ENCODE measurements around the gene CCDC68. TPM values are rescaled to one million over a fixed set of nuclear protein-coding genes. Genes with fewer than 3 reads are reported as not detected.

The CCDC68 gene
- total and polyA plus RNA-seq, 2 of the 4 experiments (the other 2 are of a cell fraction): 0.46 to 0.54 TPM

DNA sequence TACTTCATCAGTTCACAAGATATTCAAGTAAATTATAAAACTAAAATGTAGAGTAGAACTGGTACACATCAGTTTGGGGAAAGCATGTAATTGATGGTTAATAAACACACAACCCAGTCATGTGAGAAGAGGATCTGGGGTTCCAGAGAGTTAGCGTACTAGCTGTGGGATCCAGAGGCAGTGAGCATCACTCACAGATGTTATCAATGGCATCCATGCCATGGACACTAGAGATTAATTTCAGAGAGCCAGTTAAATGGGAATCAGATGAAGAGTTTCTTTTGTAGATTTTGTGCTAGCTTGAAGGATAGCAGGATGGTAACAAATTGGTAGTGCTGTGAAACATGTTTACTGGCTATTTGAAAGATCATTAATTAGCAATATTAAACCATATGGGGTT lies 21.8 kb upstream of the CCDC68 start (continued):
- TF ChIP-seq NFE2L2 (IDR thresholded peaks at IDR 0.05; ENCODE audit: low read depth, low read length): no peak

DNA sequence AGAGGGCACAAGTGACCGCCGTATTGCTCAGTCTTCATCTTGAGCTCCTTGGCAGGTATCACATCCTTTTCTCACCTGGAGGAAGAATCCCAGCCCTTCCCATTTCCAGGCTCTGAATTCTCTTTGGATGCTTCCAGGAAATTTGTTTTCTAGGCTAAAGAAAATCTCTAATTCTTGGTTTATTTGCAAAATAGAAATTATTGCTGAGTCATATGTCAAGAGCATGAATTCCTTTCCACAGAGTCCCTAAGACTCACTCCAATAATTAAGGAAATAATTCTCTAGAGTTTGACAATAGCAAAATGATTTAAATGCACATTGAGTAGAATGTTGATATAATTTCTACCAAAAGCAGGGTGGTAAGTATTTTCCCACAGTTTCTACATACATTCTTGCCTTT lies 16.3 kb upstream of the CCDC68 start:
- Histone ChIP-seq H2BK15ac (ENCODE audit: low read depth, low read length) (peak overlapping the region; percentile 60; the same call in 2 of the 3 replicates), H2AK9ac (replicated peaks; ENCODE audit: low read depth, low read length, poor library complexity) (peak overlapping the region; percentile 7), H3K27ac (ENCODE audit: insufficient read depth, low read length) (peak overlapping the region; percentile 63; the same call in 1 of the 2 replicates), H3K23ac (ENCODE audit: low read depth, low read length) (peak overlapping the region; percentile 52; the same call in 1 of the 2 replicates), H3K14ac (replicated peaks; ENCODE audit: low read depth, low read length) (peak overlapping the region; percentile 80; the same call in 1 of the 2 replicates), H3K79me1 (ENCODE audit: low read depth in 1 of 2, low read length in 2 of 2) (no peaks in the 10 kb centered on the region), H4K91ac (ENCODE audit: insufficient read depth, low read depth, low read length) (peak overlapping the region; percentile 46), H4K5ac (ENCODE audit: low read depth, low read length) (peak overlapping the region; percentile 59), H3K36me3 (ENCODE audit: control insufficient read depth, insufficient read depth, low read length) (no peaks in the 10 kb centered on the region), H2BK20ac (ENCODE audit: low read depth, low read length) (peak overlapping the region; percentile 85), H3K18ac (ENCODE audit: low read depth, low read length) (peak overlapping the region; percentile 53), H3K9me1 (ENCODE audit: insufficient read depth, low read length) (peaks cover 5% of the 10 kb centered on the region), H3K56ac (ENCODE audit: extremely low read depth, insufficient read depth, low read length) (no peak overlapping the region), H2AFZ (replicated peaks; ENCODE audit: low read length, poor library complexity) (peak overlapping the region; percentile 71), H3K9ac (ENCODE audit: low read depth, low read length) (no peak overlapping the region), H2BK5ac (ENCODE audit: low read depth, low read length, poor library complexity, severe bottlenecking) (peak overlapping the region; percentile 36), H3K4me3 (ENCODE audit: insufficient read depth, low read depth, low read length) (no peak overlapping the region), H3K9me3 (ENCODE audit: control insufficient read depth, insufficient read depth, low read length) (no peaks in the 10 kb centered on the region; the same call in 1 of the 2 replicates), H2BK120ac (ENCODE audit: low read depth, low read length) (peak overlapping the region; percentile 90), H3K27me3 (ENCODE audit: control insufficient read depth, insufficient read depth, low read length) (no peaks in the 10 kb centered on the region), H4K20me1 (ENCODE audit: insufficient read depth, low read length) (no peaks in the 10 kb centered on the region), H4K8ac (ENCODE audit: low read depth in 2 of 2, low read length in 2 of 2) (peak overlapping the region; percentile 13 to 63; a peak in 2 of 4 replicates), H3K4me2 (ENCODE audit: low read depth, low read length) (no peak overlapping the region), H3K4me1 (ENCODE audit: control insufficient read depth, insufficient read depth, low read length) (peaks cover 3% of the 10 kb centered on the region; the same call in 1 of the 2 replicates), H3K4ac (ENCODE audit: low read depth, low read length) (peak overlapping the region; percentile 87), H2AK5ac (ENCODE audit: low read depth, low read length) (peak overlapping the region; percentile 77)
- no peak for ATAC-seq (ENCODE audit: low read depth)
- intact Hi-C loops (cut with micrococcal nuclease): no loop called here
- no CpG with 5 or more reads among the region's 2 CpGs for WGBS, 2 experiments (ENCODE audit: extremely low coverage in 2 of 2, insufficient read length in 1 of 2)
- ChIA-PET POLR2A (ENCODE audit: unreplicated experiment) (no interaction called here), CTCF (no interaction called here)
- BruUV-seq (replicated peaks): no TSS peak
- dilution Hi-C loops (cut with HindIII; ENCODE audit: low sequenced_read_pairs, unreplicated experiment): no loop called here
- DNase-seq: peak; percentile 11
- in situ Hi-C loops (cut with MboI; ENCODE audit: low sequenced_read_pairs): loop anchor here (10.0 to 25.0 kb wide), 3 partner anchors 413 to 591 kb away; no protein-coding TSS in a partner anchor
- TF ChIP-seq SMC3 (IDR thresholded peaks at IDR 0.05; ENCODE audit: low read depth, low read length): no peak
- no peak for TF ChIP-seq FOS (IDR thresholded peaks at IDR 0.05; ENCODE audit: low read depth, low read length)
- no peak for TF ChIP-seq CEBPB (IDR thresholded peaks at IDR 0.05; ENCODE audit: low read depth, low read length)
- TF ChIP-seq MAZ (IDR thresholded peaks at IDR 0.05; ENCODE audit: borderline replicate concordance, low read depth, low read length): no peak
- TF ChIP-seq, protein P1, sequence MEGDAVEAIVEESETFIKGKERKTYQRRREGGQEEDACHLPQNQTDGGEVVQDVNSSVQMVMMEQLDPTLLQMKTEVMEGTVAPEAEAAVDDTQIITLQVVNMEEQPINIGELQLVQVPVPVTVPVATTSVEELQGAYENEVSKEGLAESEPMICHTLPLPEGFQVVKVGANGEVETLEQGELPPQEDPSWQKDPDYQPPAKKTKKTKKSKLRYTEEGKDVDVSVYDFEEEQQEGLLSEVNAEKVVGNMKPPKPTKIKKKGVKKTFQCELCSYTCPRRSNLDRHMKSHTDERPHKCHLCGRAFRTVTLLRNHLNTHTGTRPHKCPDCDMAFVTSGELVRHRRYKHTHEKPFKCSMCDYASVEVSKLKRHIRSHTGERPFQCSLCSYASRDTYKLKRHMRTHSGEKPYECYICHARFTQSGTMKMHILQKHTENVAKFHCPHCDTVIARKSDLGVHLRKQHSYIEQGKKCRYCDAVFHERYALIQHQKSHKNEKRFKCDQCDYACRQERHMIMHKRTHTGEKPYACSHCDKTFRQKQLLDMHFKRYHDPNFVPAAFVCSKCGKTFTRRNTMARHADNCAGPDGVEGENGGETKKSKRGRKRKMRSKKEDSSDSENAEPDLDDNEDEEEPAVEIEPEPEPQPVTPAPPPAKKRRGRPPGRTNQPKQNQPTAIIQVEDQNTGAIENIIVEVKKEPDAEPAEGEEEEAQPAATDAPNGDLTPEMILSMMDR (conservative IDR thresholded peaks at IDR 0.05; ENCODE audit: low read depth, low read length): no peak
- TF ChIP-seq, protein P2, sequence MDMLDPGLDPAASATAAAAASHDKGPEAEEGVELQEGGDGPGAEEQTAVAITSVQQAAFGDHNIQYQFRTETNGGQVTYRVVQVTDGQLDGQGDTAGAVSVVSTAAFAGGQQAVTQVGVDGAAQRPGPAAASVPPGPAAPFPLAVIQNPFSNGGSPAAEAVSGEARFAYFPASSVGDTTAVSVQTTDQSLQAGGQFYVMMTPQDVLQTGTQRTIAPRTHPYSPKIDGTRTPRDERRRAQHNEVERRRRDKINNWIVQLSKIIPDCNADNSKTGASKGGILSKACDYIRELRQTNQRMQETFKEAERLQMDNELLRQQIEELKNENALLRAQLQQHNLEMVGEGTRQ (IDR thresholded peaks at IDR 0.05; ENCODE audit: low read depth, low read length): no peak
- TF ChIP-seq MAFK (IDR thresholded peaks at IDR 0.05; ENCODE audit: low read depth, low read length): peak; percentile 85
- no peak for TF ChIP-seq CHD1 (IDR thresholded peaks at IDR 0.05; ENCODE audit: low read depth, low read length)
- TF ChIP-seq MXI1 (IDR thresholded peaks at IDR 0.05; ENCODE audit: borderline replicate concordance, low read depth, low read length): no peak
- TF ChIP-seq RFX5 (IDR thresholded peaks at IDR 0.05; ENCODE audit: low read depth, low read length): no peak
- no peak for TF ChIP-seq RCOR1 (IDR thresholded peaks at IDR 0.05; ENCODE audit: insufficient replicate concordance, low read length)
- TF ChIP-seq, protein P3, sequence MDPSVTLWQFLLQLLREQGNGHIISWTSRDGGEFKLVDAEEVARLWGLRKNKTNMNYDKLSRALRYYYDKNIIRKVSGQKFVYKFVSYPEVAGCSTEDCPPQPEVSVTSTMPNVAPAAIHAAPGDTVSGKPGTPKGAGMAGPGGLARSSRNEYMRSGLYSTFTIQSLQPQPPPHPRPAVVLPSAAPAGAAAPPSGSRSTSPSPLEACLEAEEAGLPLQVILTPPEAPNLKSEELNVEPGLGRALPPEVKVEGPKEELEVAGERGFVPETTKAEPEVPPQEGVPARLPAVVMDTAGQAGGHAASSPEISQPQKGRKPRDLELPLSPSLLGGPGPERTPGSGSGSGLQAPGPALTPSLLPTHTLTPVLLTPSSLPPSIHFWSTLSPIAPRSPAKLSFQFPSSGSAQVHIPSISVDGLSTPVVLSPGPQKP (IDR thresholded peaks at IDR 0.05; ENCODE audit: borderline replicate concordance, low read depth, low read length): no peak
- TF ChIP-seq BHLHE40 (IDR thresholded peaks at IDR 0.05; ENCODE audit: low read depth, low read length): no peak

Measured in IMR-90 (cell line).